SKM-1 treated with dmso at 0.1 percent for 144 hours (cell line): ENCODE measurements around the gene GFRA4.
A peak's percentile ranks its signal among the peaks of the same experiment; 100 is the strongest.

ENCODE experiments used
- DNase-seq: peaks from one replicate; lab custom pipeline; 2025; ENCODE audit not compliant: unreplicated experiment; lab: John Stamatoyannopoulos, UW

The GFRA4 gene

DNA sequence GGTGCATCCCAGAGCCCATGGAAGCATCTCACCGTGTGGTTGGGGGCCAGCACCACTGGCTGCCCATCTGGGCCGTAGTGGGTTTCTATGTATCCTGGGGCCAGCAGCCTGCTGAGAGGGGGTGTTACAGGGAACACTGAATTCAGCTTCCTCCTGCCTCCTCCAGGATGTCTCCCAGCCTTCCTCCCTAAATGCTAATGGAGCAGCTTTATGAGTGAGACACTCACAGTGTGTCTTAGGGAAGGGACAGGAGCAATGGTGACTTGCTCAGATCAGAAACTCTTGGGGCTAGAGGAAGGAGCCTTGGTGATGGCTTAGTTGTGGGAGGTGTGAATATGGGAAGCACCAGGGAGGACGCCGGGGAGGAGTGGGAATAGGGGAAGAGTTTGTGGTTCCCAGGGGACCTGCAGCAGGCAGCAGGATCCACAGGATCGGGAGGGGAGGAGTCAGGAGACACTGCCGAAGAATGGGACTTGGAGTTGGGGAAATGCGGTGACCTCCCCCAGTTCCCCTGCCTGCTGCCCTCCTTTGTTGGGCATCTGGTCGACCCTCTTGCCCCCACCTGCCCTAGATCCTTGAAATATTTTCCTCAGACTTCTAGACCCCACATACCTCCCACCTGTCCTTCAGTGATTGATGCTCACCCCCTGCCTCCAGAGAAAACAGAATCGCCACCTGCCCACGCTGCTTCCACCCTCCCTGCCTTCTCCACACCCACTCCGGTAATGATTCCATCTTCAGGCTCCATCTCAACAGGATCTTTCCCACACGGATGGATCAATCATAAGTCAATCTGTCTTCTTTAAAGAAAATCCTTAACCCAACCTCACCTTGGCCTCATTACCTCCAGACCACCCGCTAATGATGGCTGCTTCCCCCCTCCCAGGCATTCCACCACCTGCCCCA lies 12.0 kb upstream of the GFRA4 start:
- no peak for DNase-seq

DNA sequence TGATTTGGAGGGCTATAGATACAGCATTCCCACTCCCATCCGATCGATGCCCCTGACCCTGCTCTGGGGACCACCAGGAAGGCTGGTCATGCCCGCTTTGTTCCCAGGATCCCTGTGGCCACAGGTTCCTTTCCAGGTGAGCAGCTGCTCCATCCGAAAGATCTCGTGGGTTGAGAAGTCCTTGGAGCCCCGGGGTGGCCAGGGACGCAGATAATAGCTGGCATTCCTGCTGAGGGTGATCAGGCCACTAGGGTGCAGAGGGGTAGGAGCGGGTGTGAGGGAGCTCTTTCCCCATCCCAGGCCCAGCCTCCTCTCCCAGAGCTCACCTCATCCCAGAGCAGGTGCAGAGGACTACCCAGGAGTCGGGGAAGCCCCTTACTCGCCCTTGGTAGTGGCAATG lies 11.2 kb upstream of the GFRA4 start:
- no peak for DNase-seq

DNA sequence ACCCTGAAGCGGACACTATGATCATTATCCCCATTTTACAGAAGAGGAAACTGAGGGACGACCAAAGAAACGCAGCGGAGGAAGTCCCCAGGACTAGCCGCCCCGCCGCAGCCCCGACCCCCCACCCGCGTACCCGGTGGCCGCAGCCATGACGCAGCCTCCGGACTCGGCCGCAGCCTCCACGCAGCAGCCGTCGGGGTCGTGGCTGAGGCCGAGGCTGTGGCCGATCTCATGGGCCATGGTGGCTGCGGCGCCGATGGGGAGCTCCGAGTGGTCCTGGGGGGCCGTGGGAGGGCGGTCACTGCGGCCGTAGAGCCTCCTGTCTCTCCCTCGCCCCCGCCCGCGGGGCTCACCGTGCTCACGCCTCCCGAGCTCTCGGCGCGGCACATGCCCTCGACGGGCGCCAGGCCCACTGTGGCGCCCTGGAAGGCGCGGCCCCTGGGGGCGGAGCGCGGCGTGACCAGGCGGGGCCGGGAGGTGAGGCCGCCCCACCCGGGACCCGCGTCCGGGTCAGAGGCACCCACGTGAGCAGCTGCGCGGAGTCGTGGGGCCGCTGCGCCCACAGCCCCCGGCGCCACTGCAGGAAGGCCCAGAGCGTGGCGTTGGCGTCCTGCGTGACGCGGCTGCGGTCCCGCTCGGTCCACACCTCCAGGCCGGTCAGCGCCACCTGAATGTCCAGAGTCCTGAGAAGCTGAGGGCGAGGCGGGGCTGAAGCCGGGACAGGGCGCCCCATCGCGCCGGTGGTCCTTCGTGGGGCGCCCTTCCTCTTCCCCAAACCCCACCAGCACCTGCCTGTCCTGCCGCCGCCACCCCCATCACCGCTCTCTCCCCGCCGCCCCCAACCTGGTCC lies 10.2 kb upstream of the GFRA4 start:
- DNase-seq = no peak

GRCh38 chr20:3672547-3673171 lies 9.5 kb upstream of the GFRA4 start:
- DNase-seq = no peak

DNA sequence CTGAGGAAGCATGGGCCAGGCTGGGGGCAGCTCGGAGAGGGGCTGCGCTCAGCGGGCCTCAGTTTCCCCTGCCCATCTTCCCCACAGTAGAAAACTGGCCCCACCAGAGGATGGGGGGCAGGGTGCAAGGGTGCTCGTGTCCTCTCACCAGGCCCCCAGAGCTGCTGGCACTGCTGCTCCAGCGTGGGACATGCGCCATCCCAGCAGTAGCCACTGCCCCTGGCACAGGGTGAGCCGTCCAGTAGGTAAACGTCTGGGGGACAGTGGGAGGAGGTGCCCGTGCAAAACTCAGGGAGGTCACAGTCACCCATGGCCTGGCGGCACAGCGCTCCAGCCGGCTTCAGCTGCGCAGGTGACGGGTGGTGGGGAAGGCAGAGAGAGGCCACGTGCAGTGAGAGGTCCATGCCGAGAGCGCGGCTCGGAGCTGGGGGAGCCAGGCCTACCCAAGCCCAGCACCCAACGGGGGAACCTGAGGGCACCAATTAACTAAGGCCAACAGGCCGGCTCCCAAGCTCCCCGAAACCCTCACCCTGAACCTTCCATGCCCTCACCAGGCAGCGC lies 8.9 kb upstream of the GFRA4 start:
- DNase-seq = no peak

DNA sequence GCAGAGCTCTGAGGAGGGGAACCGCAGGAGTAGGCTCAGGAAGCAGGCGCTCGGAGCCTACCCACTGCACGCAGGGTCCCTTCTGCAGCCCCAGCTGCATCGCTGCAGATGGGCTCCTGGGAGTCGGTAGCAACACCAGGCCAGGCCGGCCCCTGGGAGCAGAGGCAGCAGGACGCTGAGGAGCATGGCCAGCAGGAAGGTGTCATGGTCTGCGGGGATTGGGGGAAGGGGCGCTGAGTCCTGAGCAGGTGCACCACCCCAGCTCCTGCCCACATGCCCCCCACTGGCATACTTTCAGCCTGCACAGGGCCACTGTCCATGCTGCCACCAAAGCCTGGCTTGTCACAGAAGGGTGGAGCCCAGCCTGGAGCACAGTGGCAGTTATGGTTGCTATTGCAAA lies 7.7 kb upstream of the GFRA4 start:
- DNase-seq = no peak

- DNase-seq = no peak
These were observed 7.3 kb upstream of the GFRA4 start for GRCh38 chr20:3670511-3670910.

GRCh38 chr20:3669710-3670367 lies 6.6 kb upstream of the GFRA4 start:
- DNase-seq = no peak

DNA sequence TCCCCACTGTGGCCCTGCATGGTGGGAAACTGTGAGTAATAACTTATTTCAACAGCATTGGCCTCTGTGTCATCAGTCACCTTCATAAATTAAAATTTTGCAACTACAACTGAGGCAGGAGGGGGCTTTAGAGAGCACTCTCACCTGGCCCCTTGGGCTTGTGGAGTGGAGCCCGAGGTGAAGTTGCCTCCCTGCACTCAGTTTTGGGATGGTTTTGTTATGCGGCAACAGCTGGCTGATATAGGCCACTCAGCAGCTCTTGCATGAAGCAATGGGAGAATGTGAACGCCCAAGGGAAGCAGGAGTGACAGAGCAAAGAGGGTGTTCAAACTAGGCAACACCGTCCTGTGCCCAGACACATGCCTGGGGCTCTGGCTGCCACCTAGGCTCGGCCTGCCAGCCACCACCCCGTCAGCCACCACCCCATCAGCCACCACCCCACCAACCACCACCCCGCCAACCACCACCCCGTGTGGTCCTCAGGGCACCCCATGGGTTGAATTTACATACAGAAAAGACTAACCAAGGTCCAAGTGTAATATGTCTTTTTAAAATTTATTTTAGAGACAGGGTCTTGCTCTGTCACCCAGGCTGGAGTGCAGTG lies 4.3 kb upstream of the GFRA4 start:
- DNase-seq = no peak

- DNase-seq = no peak
These were observed 659 bp upstream of the GFRA4 start for GRCh38 chr20:3663858-3664257.

DNA sequence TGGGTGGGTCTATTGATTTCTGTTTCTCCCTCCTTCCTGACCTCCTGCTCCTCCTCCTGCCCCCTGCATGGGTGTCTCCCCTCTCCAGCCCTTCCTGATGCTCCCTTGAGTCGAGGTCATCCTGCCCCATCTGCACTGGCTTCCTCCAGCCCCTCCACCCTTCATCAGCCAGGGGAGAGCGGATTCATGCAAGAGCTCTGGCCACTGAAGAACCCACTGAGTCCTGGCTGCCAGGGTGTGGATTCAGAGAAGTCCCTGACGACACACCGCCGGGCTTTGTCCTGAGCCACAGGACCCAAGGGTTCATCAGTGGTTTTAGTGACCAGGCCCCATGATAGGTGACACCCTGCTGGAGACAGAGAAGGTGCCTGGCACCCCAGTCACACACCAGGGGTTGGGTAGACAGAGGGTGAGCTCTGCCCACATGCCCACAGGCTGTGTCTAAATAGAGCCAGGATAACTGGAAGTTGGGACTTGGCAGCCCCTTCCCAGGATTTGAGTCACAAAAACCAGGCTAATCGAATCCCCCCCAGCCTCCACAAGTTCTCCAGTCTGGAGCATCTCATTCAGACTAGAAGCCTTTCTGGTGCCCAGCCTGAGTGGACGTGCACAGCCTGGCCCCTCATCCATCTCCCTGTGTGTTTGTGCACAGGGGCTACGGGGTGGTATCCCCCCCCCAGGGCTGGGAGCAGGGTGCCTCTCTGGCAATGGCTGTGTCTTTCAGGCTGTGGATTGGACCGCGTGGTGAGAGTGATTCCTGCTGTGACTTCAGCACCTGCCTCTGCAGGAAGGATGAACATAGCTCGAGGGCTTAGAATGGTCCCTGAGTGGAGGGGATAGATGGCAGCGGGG lies 1.2 kb downstream of the GFRA4 start:
- no peak for DNase-seq

GRCh38 chr20:3661060-3661813 lies 2.0 kb downstream of the GFRA4 start:
- no peak for DNase-seq

DNA sequence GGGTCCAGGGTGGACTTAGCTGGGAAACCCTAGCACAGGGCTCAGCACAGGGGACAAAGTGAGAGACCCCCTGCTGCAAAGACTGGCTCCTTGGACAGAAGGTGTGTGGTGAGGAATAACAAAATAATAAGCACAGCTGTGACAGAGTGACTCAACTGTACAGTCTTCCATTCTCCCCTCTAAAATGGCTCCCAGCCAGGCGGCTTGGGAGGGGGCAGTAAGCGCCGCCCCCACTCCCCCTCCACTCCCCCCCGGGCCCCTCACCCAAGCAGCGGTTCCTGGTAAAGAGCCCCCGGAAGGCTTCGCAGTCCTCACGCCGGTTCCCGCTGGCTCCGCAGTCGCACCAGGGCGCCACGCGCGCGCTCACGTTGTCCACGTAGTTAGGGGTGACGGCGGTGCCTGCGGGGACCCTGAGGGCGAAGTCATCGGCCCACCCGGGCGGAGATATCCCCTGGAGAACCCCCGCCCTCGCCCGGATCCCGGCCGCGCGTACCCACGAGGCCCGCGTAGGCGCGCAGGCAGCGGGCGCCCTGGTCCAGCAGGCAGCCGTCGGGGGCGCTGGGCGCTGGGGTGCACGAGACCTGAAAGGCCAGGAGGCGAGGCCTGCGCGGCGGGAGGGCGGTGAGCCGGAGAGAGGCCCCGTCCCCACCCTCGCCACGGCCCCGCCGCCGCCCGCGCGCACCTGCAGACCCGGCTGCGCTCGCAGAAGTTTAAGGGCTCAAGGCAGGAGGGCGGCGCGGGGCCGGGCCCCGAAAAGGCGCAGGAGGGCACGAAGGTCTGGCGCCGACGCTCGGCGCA lies 2.7 kb downstream of the GFRA4 start:
- no peak for DNase-seq

DNA sequence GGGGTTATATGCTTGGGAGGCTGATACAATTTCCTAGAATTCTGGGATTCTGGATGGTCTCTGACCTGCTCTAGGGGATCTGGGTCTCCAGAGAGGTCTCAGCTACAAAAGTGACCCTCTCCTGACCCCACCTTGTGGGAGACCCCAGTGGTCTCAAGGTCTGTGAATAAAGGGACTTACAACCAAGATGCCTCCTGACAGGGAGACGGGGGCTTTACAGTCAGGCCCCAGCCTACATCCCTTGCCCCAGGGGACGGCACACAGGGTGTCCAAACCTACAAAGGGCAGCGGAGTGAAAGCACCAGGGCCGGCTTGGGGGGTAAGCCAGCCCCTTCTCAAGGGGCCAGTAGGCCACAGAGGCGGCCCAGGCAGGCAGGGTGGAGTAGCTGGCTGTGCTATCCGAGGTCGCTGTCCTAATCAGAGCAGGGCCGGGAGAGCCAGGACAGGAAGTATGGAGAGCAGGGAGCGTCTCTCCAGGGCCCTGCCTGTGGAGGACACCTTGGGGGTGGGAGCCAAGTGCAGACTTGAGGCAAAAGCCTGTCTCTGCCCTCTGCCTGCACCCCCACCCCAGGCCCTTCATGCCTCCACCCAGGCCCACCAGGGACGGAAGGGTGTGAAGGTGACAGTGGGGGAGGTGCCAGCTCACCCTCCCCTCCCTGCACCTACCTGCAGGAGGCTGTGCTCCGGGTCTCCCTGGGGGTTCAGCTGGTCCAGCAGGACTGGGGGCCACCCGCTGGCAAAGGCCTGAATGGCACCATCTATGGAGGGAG lies 3.5 kb downstream of the GFRA4 start:
- no peak for DNase-seq

GRCh38 chr20:3658716-3659491 lies 4.3 kb downstream of the GFRA4 start:
- DNase-seq = peak; percentile 28

- DNase-seq = no peak
These were observed 5.0 kb downstream of the GFRA4 start for GRCh38 chr20:3658019-3658715.
